Measurements from ENCODE around the gene GPR180. TPM values are rescaled to one million over a fixed set of nuclear protein-coding genes. Genes with fewer than 3 reads are reported as not detected.

Gene GPR180
- total RNA-seq, result 11.6 and 11.9 TPM in 2 replicates

GRCh38 chr13:94601446-94602431, at the start of gene GPR180:
Gene GPR180 (plus strand): TSS chr13:94601857. CDS start chr13:94601928, 71 bp downstream.

DNA sequence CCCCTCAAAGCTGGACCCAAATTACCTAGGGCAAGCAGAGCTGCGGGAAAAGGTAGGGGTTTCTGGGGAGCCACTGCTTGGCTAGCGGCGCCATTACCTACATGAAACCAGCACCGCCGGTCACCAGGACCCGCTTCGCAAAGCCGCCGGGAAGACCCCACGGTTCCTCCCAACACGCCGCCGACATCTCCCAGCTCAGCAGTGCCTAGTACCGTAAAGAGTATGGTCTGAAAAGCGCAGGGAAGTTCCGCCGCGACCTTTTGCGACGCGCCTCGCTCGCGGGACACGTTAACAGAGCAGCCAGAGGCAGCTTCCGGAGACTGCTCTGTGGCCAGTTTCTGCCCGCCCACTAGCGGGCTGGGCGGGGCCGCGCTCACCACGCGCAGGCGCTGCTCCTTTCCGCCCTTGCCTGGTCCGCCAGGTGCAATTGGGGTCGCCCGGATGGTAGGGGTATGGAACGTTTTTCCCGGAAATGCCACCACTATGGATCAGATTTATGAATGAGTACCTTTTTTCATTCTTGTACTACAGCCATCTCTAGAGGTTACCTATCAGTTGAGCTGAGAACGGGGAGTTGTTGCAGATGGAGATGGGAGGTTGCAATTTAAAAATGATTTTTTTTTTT, 5.6 kb upstream of the GPR180 start, which contains the start of gene TGDS:
TSS of gene TGDS (minus strand) at position 203 of the 625 bp plus-strand sequence. CDS start at position 187, 16 bp downstream.

Other genes starting within 250 kb of the GPR180 start
- under 0.01 TPM in 1 of 2 replicates, not detected in the other for gene DCT, start 122.2 kb upstream of the GPR180 start, total RNA-seq
- 11.3 and 14.5 TPM in 2 replicates for gene TGDS, start 5.7 kb upstream of the GPR180 start, total RNA-seq
- 2.1 TPM in 1 of 2 replicates, not detected in the other for gene SOX21, start 110.7 kb downstream of the GPR180 start, total RNA-seq

Measured in tracheal epithelial cell (primary cell).